Erythroblast (primary cell): ENCODE data around the gene CTBP2.

ENCODE experiments used
- GATA1 ChIP-seq: IDR thresholded peaks from 2 replicates; pipeline ENCODE4 v1.6.1; 2011; ENCODE audit warnings: low read depth, mild to moderate bottlenecking, control low read depth, low read length, moderate library complexity
- POLR2A ChIP-seq: IDR thresholded peaks from 2 replicates; pipeline ENCODE4 v1.6.1; 2011; ENCODE audit warnings: mild to moderate bottlenecking, low read length

DNA sequence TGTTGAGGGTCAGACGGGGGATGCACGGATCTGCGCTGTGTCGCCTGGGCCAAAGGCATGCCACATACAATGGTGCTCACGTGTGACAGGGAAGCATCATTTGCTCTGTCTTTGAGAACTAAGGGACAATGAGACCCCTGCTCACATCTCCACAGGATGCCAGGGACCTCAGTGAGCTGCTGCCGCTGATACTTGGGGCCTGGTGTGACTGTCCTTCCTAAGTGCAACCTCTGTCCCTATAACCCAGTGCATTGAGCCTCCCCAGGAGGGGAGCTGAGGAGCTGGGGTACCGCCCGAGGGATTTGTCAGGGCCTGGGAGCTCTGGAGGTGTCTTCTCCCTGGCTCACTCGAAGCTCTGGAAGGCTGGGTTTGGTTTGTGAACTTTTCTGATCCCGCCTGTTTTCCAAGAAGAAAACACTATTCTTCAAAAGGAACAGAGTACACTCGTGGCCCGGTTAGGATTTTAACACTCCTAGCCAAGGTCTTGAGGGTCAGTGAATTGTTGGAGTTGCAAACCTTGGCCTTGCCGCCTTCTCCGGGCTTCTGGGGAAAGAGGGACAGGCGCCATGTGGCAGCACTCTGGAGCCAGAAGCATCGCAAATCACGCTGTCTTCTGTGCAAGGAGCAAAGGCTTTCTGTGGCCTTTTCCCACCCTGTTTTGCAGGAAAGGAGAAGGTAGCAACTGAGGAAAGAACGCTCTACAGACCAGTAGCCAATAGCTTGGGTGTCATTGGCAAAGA is 26.2 kb upstream of the CTBP2 start:
- TF ChIP-seq POLR2A (no peak), GATA1 (no peak)
